DMS153 (cell line): ENCODE results near the gene CACNG1.

ENCODE experiments used
- DNase-seq: peaks from one replicate; lab custom pipeline; 2025; lab: John Stamatoyannopoulos, UW

The CACNG1 gene

GRCh38 chr17:67051155-67051538, 6.8 kb downstream of the CACNG1 start:
- DNase-seq: no peak

- no peak for DNase-seq
Observed at GRCh38 chr17:67051837-67052236, 7.5 kb downstream of the CACNG1 start.

GRCh38 chr17:67052720-67053437, 8.5 kb downstream of the CACNG1 start:
- no peak for DNase-seq

GRCh38 chr17:67053438-67054000, 9.2 kb downstream of the CACNG1 start:
- DNase-seq: no peak

GRCh38 chr17:67054011-67054591, 9.7 kb downstream of the CACNG1 start:
- no peak for DNase-seq

GRCh38 chr17:67054608-67055007, 10.3 kb downstream of the CACNG1 start:
- no peak for DNase-seq

GRCh38 chr17:67055041-67055443, 10.7 kb downstream of the CACNG1 start:
- no peak for DNase-seq

- DNase-seq: peak; percentile 14
Observed at GRCh38 chr17:67055811-67056745, 11.7 kb downstream of the CACNG1 start.

GRCh38 chr17:67056746-67057490, 12.6 kb downstream of the CACNG1 start:
- no peak for DNase-seq

- no peak for DNase-seq
Observed at GRCh38 chr17:67058036-67058435, 13.7 kb downstream of the CACNG1 start.

- DNase-seq: no peak
Observed at GRCh38 chr17:67059372-67059771, 15.0 kb downstream of the CACNG1 start.

GRCh38 chr17:67063141-67063540, 18.8 kb downstream of the CACNG1 start:
- no peak for DNase-seq

GRCh38 chr17:67066717-67067116, 22.4 kb downstream of the CACNG1 start:
- DNase-seq: no peak

- DNase-seq: no peak
Observed at GRCh38 chr17:67067571-67068482, 23.5 kb downstream of the CACNG1 start.

GRCh38 chr17:67068999-67069398, 24.6 kb downstream of the CACNG1 start:
- peak; percentile 65 for DNase-seq

- DNase-seq: no peak
Observed at GRCh38 chr17:67069603-67070136, 25.3 kb downstream of the CACNG1 start.

GRCh38 chr17:67071595-67071994, 27.2 kb downstream of the CACNG1 start:
- no peak for DNase-seq

- no peak for DNase-seq
Observed at GRCh38 chr17:67072885-67073284, 28.5 kb downstream of the CACNG1 start.

- no peak for DNase-seq
Observed at GRCh38 chr17:67074781-67075180, 30.4 kb downstream of the CACNG1 start.

GRCh38 chr17:67076290-67076689, 31.9 kb downstream of the CACNG1 start:
- DNase-seq: no peak
